ENCODE results near the gene SCAMP5.

The SCAMP5 gene

GRCh38 chr15:74995182-74995778, at the start of gene SCAMP5:
Gene SCAMP5, plus strand, starts transcription at chr15:74995563. Its CDS starts 16,277 bp downstream, at chr15:75011840.
- peak; percentile 45 to 96 (median 89) for DNase-seq

- DNase-seq = peak in 49 of 56 donors; percentile 3 to 89 (median 55)
Observed at GRCh38 chr15:74950078-74950908, 45.1 kb upstream of the SCAMP5 start.

GRCh38 chr15:74951006-74951405, 44.4 kb upstream of the SCAMP5 start:
- DNase-seq = no peak

- no peak for DNase-seq
Observed at GRCh38 chr15:74954515-74954914, 40.8 kb upstream of the SCAMP5 start.

GRCh38 chr15:74955017-74955416, 40.3 kb upstream of the SCAMP5 start:
- DNase-seq = no peak

DNA sequence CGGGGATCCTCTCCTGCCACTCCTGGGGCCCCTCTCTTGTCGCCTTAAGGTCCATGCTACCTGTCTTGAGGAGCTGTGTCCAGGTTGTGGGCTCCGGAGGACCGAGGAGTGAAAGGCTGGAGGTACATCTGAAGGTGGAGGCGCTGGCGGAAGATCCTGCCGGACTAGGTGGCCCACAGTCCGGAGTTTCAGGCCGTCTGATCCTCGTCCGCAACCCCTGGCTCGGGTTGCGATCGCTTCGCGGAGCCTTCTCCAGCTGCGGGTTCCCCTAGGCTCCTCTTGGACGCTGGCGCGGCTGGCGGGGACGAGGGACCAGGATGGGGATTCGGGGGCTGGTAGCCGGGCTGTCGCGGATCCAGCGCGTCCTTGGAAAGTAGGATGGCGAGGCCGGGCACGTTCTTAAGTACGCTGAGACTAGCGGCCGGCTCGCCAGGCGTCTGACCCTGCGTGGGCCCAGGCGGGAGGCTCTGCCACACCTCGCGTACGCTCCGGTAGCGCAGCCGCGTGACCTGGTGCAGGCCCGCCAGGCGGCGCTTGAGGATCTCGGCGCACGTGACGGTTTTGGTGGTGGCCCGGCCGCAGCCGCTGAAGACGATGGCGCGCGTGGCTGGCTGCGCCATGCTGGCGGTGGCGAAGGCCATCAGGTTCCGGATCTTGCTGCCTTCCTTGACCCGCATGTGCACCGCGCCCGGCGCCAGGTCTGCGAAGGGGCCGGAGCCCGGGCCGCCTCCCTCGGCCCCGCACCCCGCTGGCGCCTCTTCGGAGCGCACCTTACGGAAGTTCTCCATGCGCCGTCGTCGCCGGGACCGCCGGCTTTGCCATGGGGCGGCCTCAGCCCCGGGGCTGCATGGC, 39.3 kb upstream of the SCAMP5 start:
- DNase-seq = peak in 45 of 56 donors; percentile 10 to 74 (median 40)

DNA sequence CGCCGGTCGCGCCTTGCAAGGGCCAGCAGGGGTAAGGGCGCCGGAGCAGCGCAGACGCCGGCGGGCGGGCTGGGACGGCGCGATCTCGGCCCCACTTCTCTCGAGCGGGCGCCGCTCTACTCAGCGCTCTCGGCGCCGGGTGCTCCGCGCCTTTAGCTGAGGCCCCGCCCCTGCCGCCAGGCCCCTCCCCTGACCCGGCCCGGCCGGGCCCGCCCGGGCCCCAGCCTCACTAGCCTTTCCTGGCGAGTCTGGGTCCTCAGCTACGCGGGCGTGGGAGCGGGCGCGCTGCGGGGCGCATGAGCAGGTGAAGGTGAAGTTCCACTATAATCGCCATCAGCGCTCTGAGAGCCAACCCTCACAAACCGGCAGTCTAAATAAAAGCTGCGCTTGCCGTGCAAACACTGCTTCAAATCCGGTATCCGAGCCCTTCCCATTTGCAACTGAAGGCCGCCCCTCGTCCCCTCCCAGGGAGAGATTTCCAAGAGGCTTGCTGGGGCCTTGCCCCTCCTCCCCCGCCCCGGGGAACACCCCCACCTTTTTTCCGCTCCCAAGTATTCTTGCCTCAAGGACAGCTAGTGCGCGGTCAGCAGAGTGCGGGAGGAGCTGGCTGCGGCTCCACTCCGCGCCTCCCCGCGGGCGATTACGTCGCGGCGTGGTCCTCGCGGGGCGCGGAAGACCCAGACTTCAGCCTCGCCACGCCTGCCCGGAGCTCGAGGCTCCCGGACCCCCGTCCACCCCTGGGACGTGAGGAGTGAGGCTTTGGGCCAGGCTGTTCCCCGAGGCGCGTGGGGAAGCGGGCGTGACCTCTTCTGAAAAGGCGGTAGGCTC, 38.5 kb upstream of the SCAMP5 start, which contains the start of gene RPP25:
RPP25 (minus strand) TSS at position 125 of the 828 bp plus-strand sequence. CDS start 189 bp downstream, outside the sequence.
- peak in 46 of 56 donors; percentile 13 to 83 (median 46) for DNase-seq

DNA sequence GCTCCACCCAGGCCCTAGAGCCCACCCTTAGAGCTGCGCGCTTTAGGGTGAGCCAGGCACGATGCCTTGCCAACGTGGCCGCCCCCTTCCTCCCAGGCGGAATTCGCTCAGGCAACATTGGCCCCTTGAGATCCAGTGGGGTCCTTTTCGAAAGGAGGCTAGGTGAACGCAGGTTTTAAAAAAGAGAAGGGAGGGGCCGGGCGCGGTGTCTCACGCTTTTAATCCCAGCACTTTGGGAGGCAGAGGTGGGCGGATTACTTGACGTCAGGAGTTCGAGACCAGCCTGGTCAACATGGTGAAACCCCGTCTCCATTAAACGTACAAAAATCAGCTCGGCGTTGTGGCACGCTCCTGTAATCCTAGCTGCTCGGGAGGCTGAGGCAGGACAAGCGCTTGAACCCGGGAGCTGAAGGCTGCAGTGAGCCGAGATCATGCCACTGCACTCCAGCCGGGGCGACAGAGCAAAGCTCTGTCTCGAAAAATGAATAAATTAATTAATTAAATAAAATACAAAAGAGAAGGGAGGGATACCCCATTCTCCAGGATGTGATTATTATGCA, 37.8 kb upstream of the SCAMP5 start:
- peak in 2 of 56 donors; percentile 26 to 33 for DNase-seq

- peak in 3 of 56 donors; percentile 4 to 27 (median 9) for DNase-seq
Observed at GRCh38 chr15:74958320-74958907, 36.9 kb upstream of the SCAMP5 start.

DNA sequence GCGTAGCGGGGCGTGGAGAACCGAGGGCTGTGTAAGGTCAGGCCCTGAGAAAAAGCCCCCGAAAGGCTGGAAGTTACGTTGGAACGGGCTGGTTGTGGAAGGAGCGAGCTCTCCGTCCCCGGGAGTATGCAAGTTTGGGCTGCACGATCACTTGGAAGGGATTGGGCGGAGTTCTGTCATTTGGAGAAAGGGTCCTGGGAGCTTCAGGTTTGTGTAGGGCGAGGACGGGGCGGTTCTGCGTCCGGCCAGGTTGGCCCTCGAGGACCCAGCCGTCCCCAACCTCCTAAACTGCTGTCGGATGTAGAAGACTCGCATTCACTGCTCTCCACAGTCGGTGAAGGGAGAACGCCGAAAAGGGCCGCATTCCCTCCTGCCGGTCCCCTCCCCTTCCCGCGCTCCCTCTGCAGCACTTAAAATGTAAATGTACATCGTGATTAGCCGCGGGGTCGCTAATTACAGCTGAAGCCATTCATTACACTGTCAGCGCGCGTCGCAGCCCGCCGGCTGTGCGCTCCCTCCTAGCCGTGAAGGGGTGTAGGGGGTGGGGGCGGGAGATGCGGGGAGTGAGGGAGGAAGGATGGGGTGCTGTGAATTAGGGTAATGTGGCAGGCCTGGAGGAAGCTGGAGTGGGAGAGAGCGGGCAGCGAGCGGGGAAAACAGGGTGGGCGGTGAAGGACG, 36.3 kb upstream of the SCAMP5 start:
- no peak for DNase-seq

- DNase-seq = no peak
Observed at GRCh38 chr15:74959586-74959939, 35.8 kb upstream of the SCAMP5 start.

DNA sequence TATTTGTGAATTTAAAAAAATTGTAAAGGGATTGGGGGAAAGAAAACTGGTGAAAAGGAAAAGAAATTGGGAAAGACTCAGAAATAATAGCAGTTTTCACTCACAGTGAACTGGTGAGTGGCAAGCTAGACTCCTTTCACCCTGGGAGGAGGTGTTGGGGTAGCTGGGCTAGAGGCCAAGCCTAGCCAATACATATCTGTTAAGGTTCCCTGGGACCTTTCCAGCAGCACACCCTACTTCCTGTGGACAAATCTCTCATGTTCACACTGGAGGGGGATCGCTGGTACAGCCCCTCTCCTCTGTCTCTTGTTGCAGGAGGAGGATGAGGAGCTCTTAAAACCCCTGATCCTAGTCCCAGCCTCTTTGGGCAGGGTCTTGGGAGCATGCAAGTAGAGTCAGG, 35.1 kb upstream of the SCAMP5 start:
- DNase-seq = no peak

- DNase-seq = no peak
Observed at GRCh38 chr15:74960995-74961588, 34.3 kb upstream of the SCAMP5 start.

GRCh38 chr15:74961616-74962015, 33.7 kb upstream of the SCAMP5 start:
- no peak for DNase-seq

GRCh38 chr15:74962219-74962618, 33.1 kb upstream of the SCAMP5 start:
- DNase-seq = no peak

DNA sequence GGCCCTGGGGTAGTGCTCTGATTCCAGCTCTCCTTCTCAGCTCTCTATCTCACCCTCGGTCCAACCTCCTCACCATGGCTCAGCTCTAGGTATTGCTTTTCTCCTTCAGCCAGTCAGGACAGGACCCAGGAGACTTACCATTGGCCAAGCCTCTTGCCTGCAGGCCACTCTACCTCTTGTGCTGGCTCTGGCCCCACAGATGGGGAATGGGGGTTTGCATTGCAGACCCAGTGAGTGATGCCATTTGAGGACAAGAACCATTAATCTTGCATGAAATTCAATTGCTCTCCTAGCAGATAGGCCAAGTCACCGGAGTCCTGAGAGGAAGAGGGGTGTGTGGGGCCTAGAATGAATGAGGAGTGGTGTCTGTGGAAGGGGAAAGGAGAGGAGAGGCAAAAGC, 32.7 kb upstream of the SCAMP5 start:
- no peak for DNase-seq

DNA sequence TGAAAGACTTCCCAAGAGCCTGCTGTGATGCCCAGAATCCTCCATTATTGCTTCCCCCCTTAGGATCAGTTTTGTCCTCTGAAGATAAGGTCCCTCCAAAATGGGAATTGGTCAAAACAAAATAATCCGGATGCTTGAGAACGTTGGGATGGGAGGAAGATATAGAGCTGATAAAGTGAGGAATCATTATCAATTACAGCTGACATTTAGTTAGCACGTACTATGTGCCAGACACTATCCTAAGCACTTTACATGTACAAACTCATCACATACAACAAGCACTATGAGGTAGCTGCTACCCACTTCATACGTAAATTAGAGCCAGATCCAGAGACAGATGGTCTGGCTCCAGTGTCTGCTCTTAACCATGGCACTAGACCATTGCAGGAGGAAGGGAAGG, 32.1 kb upstream of the SCAMP5 start:
- DNase-seq = no peak

GRCh38 chr15:74964794-74965193, 30.6 kb upstream of the SCAMP5 start:
- DNase-seq = no peak

GRCh38 chr15:74967670-74968069, 27.7 kb upstream of the SCAMP5 start:
- DNase-seq = no peak
